Nephron (organoid): Measurements from ENCODE around the gene PAIP2B.

Source experiments
- H3K27ac Mint-ChIP-seq, 3 experiments: 2 replicates each; pipeline ENCODE4 v1.8.0; 2020; ENCODE audit warnings: mixed read lengths in 3 of 3, mild to moderate bottlenecking in 2 of 3, moderate library complexity in 1 of 3
- H3K27me3 Mint-ChIP-seq: 2 replicates; pipeline ENCODE4 v1.8.0; 2021; ENCODE audit warnings: low read depth, mild to moderate bottlenecking, moderate library complexity, mixed read lengths
- H3K36me3 Mint-ChIP-seq: 2 replicates; pipeline ENCODE4 v1.8.0; 2020; ENCODE audit warnings: low read depth, mixed read lengths
- H3K4me1 Mint-ChIP-seq: 2 replicates; pipeline ENCODE4 v1.8.0; 2020; ENCODE audit warnings: mixed read lengths
- H3K4me3 Mint-ChIP-seq, 3 experiments: 2 replicates each; pipeline ENCODE4 v1.8.0; 2020; ENCODE audit warnings: mild to moderate bottlenecking in 3 of 3, mixed read lengths in 3 of 3, moderate library complexity in 2 of 3
- H3K9me3 Mint-ChIP-seq: 2 replicates; pipeline ENCODE4 v1.8.0; 2020; ENCODE audit warnings: mixed read lengths
- CTCF ChIP-seq, 3 experiments: fragments of 200-600 bp; sonication (generic); IDR thresholded peaks; one replicate each; pipeline ENCODE4 v1.5.0; 2021; ENCODE audit warnings: antibody characterized with exemption in 3 of 3; ENCODE audit not compliant: unreplicated experiment in 3 of 3

The PAIP2B gene

DNA sequence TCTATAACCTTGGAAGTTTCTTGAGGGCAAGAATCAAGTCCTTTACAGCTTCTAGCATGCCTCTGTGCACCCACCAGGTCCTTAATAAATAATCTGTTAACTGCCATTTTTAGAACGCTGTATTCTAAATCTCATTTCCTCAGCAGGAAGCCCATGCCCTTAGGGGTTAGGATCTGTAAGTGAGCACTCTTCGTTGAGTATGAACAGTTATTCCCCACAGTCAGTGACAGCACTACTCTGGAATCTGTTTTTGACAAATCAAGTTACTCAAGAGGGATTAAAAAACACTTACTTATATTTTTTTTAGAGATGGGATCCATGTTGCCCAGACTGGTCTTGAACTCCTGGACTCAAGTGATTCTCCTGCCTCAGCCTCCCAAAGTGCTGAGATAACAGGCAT, 14.6 kb downstream of the PAIP2B start:
- Mint-ChIP-seq H3K9me3 (no peaks in the 10 kb centered on the region), H3K27me3 (no peaks in the 10 kb centered on the region), H3K4me1 (no peaks in the 10 kb centered on the region), H3K4me3 (no peak overlapping the region), H3K36me3 (no peaks in the 10 kb centered on the region), H3K27ac (no peak overlapping the region)
- no peak for TF ChIP-seq CTCF (IDR thresholded peaks at IDR 0.05; ENCODE audit: unreplicated experiment in 3 of 3)

- Mint-ChIP-seq H3K27me3 (no peaks in the 10 kb centered on the region), H3K4me1 (no peaks in the 10 kb centered on the region), H3K4me3 (no peak overlapping the region), H3K27ac (no peak overlapping the region), H3K9me3 (no peaks in the 10 kb centered on the region), H3K36me3 (no peaks in the 10 kb centered on the region)
- TF ChIP-seq CTCF (IDR thresholded peaks at IDR 0.05; ENCODE audit: unreplicated experiment in 3 of 3): no peak
Observed at GRCh38 chr2:71210292-71210691, 16.6 kb downstream of the PAIP2B start.

DNA sequence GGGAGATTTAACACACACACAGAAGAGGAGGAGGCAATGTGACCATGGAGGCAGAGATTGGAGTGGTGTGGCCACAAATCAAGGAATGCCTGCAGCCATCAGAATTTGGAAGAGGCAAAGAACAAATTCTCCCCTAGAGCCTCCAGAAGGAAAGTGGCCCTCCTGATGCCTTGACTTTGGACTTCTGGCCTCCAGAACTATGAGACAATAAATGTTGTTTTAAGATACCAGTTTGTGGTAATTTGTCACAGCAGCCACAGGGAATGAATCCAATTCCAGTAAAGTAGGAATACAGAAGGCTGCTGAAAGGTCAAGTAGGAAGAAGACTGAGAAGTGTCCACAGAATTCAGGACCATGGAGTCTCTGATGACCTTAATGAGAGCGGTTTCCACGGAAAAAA, 18.1 kb downstream of the PAIP2B start:
- H3K27ac Mint-ChIP-seq: no peak overlapping the region
- H3K4me1 Mint-ChIP-seq: no peaks in the 10 kb centered on the region
- H3K27me3 Mint-ChIP-seq: no peaks in the 10 kb centered on the region
- no peak for TF ChIP-seq CTCF (IDR thresholded peaks at IDR 0.05; ENCODE audit: unreplicated experiment in 3 of 3)
- no peaks in the 10 kb centered on the region for H3K36me3 Mint-ChIP-seq
- H3K4me3 Mint-ChIP-seq: no peak overlapping the region
- H3K9me3 Mint-ChIP-seq: no peaks in the 10 kb centered on the region

DNA sequence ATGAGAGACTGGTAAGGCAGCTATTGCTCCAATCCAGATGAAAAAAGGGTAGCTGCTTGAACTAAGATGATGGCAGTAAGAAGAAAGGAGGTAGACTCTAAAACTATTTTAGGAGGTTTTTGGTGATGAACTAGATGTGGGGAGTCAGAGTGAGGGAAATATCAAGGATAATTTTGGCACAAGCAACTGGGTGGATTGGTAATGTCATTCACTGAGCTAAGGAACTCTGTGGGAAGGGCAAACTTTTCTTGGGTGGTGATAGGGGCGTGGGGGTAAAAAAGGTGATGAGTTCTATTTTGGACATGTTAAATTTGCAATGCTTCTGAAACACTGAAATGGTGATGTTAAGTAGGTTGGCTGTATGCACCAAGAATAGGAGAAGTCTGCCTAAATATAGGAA, 19.3 kb downstream of the PAIP2B start:
- TF ChIP-seq CTCF (IDR thresholded peaks at IDR 0.05; ENCODE audit: unreplicated experiment in 3 of 3): no peak
- no peaks in the 10 kb centered on the region for H3K9me3 Mint-ChIP-seq
- no peaks in the 10 kb centered on the region for H3K36me3 Mint-ChIP-seq
- no peak overlapping the region for H3K4me3 Mint-ChIP-seq
- H3K4me1 Mint-ChIP-seq: no peaks in the 10 kb centered on the region
- no peak overlapping the region for H3K27ac Mint-ChIP-seq
- no peaks in the 10 kb centered on the region for H3K27me3 Mint-ChIP-seq

DNA sequence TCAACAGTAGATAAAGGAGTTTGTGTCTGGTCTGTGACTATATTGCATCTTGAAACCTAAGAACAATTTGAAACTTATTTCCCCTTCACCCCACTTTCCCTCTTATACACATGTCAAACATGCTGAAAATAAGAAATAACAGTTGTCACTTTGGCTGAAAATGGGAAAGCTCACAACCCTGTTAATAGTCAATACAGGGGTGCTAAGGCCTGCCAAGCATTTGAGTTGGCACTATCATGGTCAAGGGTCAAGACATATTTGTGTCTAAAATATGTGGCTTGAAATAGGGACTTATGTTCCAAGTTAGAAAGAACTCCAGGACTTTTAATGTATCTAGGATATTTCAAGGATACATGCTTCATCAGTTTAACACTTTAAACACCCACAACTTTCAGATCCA, 20.6 kb downstream of the PAIP2B start:
- Mint-ChIP-seq H3K9me3 (no peaks in the 10 kb centered on the region), H3K36me3 (peaks cover 5% of the 10 kb centered on the region), H3K27ac (no peak overlapping the region), H3K27me3 (no peaks in the 10 kb centered on the region), H3K4me3 (no peak overlapping the region), H3K4me1 (no peaks in the 10 kb centered on the region)
- no peak for TF ChIP-seq CTCF (IDR thresholded peaks at IDR 0.05; ENCODE audit: unreplicated experiment in 3 of 3)

GRCh38 chr2:71191570-71191943, 35.3 kb downstream of the PAIP2B start:
- H3K27me3 Mint-ChIP-seq: no peaks in the 10 kb centered on the region
- H3K27ac Mint-ChIP-seq: no peak overlapping the region
- no peaks in the 10 kb centered on the region for H3K4me1 Mint-ChIP-seq
- no peak for TF ChIP-seq CTCF (IDR thresholded peaks at IDR 0.05; ENCODE audit: unreplicated experiment in 3 of 3)
- H3K4me3 Mint-ChIP-seq: no peak overlapping the region
- H3K9me3 Mint-ChIP-seq: peaks cover 9% of the 10 kb centered on the region
- peaks cover 22% of the 10 kb centered on the region for H3K36me3 Mint-ChIP-seq
